Natural killer cell treated with Interleukin-12 subunit alpha and Interleukin-12 subunit beta and Interleukin-15 and Interleukin-18, amount 100 ng/mL, for 72 hours (primary cell): ENCODE measurements around the gene PLEK. TPM values are rescaled to one million over a fixed set of nuclear protein-coding genes. Genes with fewer than 3 reads are reported as not detected.
"Not testable (repeated sequence)": the region's sequence is repeated elsewhere in the genome, so short reads cannot be mapped to it uniquely, and the experiment has no call there.

ENCODE experiments used
- ATAC-seq, 2 donors: fragments of 150-1000 bp; cut with Tn5 transposase in 1 of 2; sonication (Bioruptor Pico), chemical (Tn5 transposase) in 1 of 2; 2 replicates each; pipeline ENCODE4 v1.10.0; 2021
- DNase-seq: peaks from one replicate; pipeline ENCODE4 v3.0.0; 2022; ENCODE audit warnings: low spot score
- H3K27ac Mint-ChIP-seq, 2 donors: 1 replicate in 1 of 2; 2 replicates in 1 of 2; pipeline ENCODE4 v1.8.0; 2022; ENCODE audit warnings: mixed read lengths in 2 of 2, mild to moderate bottlenecking in 1 of 2, moderate library complexity in 1 of 2
- H3K27me3 Mint-ChIP-seq, 2 donors: 1 replicate in 1 of 2; 2 replicates in 1 of 2; pipeline ENCODE4 v1.8.0; 2022; ENCODE audit warnings: mixed read lengths in 2 of 2
- H3K36me3 Mint-ChIP-seq: one replicate; pipeline ENCODE4 v1.8.0; 2022; ENCODE audit warnings: mixed read lengths
- H3K4me1 Mint-ChIP-seq, 2 donors: 1 replicate in 1 of 2; 2 replicates in 1 of 2; pipeline ENCODE4 v1.8.0; 2022; ENCODE audit warnings: low read depth in 2 of 2, mixed read lengths in 2 of 2, mild to moderate bottlenecking in 1 of 2
- H3K4me3 Mint-ChIP-seq: one replicate; pipeline ENCODE4 v1.8.0; 2022; ENCODE audit warnings: mixed read lengths
- H3K9me3 Mint-ChIP-seq: 2 replicates; pipeline ENCODE4 v1.8.0; 2022; ENCODE audit warnings: mixed read lengths
- total RNA-seq, 2 donors: library from RNA; stranded (reverse); gene quantifications; one replicate each; pipeline ENCODE4 v1.2.3, GENCODE V29; 2022

PLEK gene
- total RNA-seq, 2 donors from 2014 or later, result 209 to 569 TPM

GRCh38 chr2:68340226-68341061 lies 24.6 kb upstream of the PLEK start:
- H3K4me1 Mint-ChIP-seq, result no peaks in the 10 kb centered on the region
- no peak for ATAC-seq
- DNase-seq, result no peak
- no peaks in the 10 kb centered on the region for H3K9me3 Mint-ChIP-seq
- H3K27me3 Mint-ChIP-seq, result peaks cover 5 to 25% of the 10 kb centered on the region in 2 donors
- no peak overlapping the region for H3K27ac Mint-ChIP-seq
- no peaks in the 10 kb centered on the region for H3K36me3 Mint-ChIP-seq
- H3K4me3 Mint-ChIP-seq, result no peak overlapping the region

GRCh38 chr2:68341062-68341329 lies 24.1 kb upstream of the PLEK start:
- Mint-ChIP-seq H3K36me3 (no peaks in the 10 kb centered on the region), H3K27me3 (peaks cover 5 to 25% of the 10 kb centered on the region in 2 donors), H3K4me3 (no peak overlapping the region), H3K4me1 (no peaks in the 10 kb centered on the region), H3K27ac (no peak overlapping the region), H3K9me3 (no peaks in the 10 kb centered on the region)
- no peak for DNase-seq
- no peak for ATAC-seq

- DNase-seq (no peak), ATAC-seq (no peak)
- no peaks in the 10 kb centered on the region for H3K4me1 Mint-ChIP-seq
- H3K27ac Mint-ChIP-seq, result no peak overlapping the region
- no peaks in the 10 kb centered on the region for H3K9me3 Mint-ChIP-seq
- H3K36me3 Mint-ChIP-seq, result no peaks in the 10 kb centered on the region
- H3K27me3 Mint-ChIP-seq, result peaks cover 5 to 31% of the 10 kb centered on the region in 2 donors
- no peak overlapping the region for H3K4me3 Mint-ChIP-seq
Measured at GRCh38 chr2:68341583-68341982, 23.5 kb upstream of the PLEK start.

- Mint-ChIP-seq H3K9me3 (no peaks in the 10 kb centered on the region), H3K4me1 (no peaks in the 10 kb centered on the region), H3K27me3 (peaks cover 5 to 38% of the 10 kb centered on the region in 2 donors), H3K27ac (no peak overlapping the region), H3K4me3 (no peak overlapping the region), H3K36me3 (no peaks in the 10 kb centered on the region)
- ATAC-seq (no peak), DNase-seq (no peak)
Measured at GRCh38 chr2:68342470-68342869, 22.6 kb upstream of the PLEK start.

GRCh38 chr2:68344031-68344430 lies 21.1 kb upstream of the PLEK start:
- ATAC-seq (no peak), DNase-seq (no peak)
- Mint-ChIP-seq H3K27me3 (peaks cover 2 to 38% of the 10 kb centered on the region in 2 donors), H3K36me3 (no peaks in the 10 kb centered on the region), H3K4me1 (no peaks in the 10 kb centered on the region), H3K9me3 (no peaks in the 10 kb centered on the region), H3K4me3 (no peak overlapping the region), H3K27ac (no peak overlapping the region)

GRCh38 chr2:68345129-68345875 lies 19.8 kb upstream of the PLEK start:
- no peak for ATAC-seq

GRCh38 chr2:68349091-68349490 lies 16.0 kb upstream of the PLEK start:
- not testable (repeated sequence) for H3K4me1 Mint-ChIP-seq, H3K27ac Mint-ChIP-seq
- peaks cover 0 to 14% of the 10 kb centered on the region in 2 donors for H3K27me3 Mint-ChIP-seq

More at GRCh38 chr2:68345129-68345875, 19.8 kb upstream of the PLEK start:
- H3K27ac Mint-ChIP-seq, result no peak overlapping the region
- no peaks in the 10 kb centered on the region for H3K4me1 Mint-ChIP-seq
- DNase-seq, result no peak
- no peak overlapping the region for H3K4me3 Mint-ChIP-seq
- H3K9me3 Mint-ChIP-seq, result no peaks in the 10 kb centered on the region
- H3K36me3 Mint-ChIP-seq, result no peaks in the 10 kb centered on the region
- peaks cover 2 to 35% of the 10 kb centered on the region in 2 donors for H3K27me3 Mint-ChIP-seq

GRCh38 chr2:68351997-68352396 lies 13.1 kb upstream of the PLEK start:
- H3K36me3 Mint-ChIP-seq, result no peaks in the 10 kb centered on the region
- peaks cover 0 to 6% of the 10 kb centered on the region in 2 donors for H3K4me1 Mint-ChIP-seq
- DNase-seq, result no peak
- ATAC-seq, result no peak
- H3K4me3 Mint-ChIP-seq, result no peak overlapping the region
- H3K27me3 Mint-ChIP-seq, result peaks cover 0 to 3% of the 10 kb centered on the region in 2 donors
- H3K27ac Mint-ChIP-seq, result no peak overlapping the region
- no peaks in the 10 kb centered on the region for H3K9me3 Mint-ChIP-seq

More at GRCh38 chr2:68349091-68349490, 16.0 kb upstream of the PLEK start:
- ATAC-seq, H3K36me3 Mint-ChIP-seq, H3K4me3 Mint-ChIP-seq, DNase-seq, H3K9me3 Mint-ChIP-seq: not testable (repeated sequence)

GRCh38 chr2:68352651-68353391 lies 12.3 kb upstream of the PLEK start:
- peak in 1 of 2 donors; percentile 53 for ATAC-seq
- Mint-ChIP-seq H3K36me3 (no peaks in the 10 kb centered on the region), H3K4me1 (peaks cover 2 to 8% of the 10 kb centered on the region in 2 donors), H3K27me3 (no peaks in the 10 kb centered on the region), H3K9me3 (no peaks in the 10 kb centered on the region), H3K27ac (no peak overlapping the region), H3K4me3 (no peak overlapping the region)
- DNase-seq, result no peak

- H3K27me3 Mint-ChIP-seq, result no peaks in the 10 kb centered on the region
Measured at GRCh38 chr2:68356599-68357239, 8.4 kb upstream of the PLEK start.

GRCh38 chr2:68357605-68358337 lies 7.3 kb upstream of the PLEK start:
- ATAC-seq (peak; percentile 56 to 57), DNase-seq (no peak)
- H3K27me3 Mint-ChIP-seq, result no peaks in the 10 kb centered on the region
- no peaks in the 10 kb centered on the region for H3K9me3 Mint-ChIP-seq
- H3K4me3 Mint-ChIP-seq, result no peak overlapping the region
- no peaks in the 10 kb centered on the region for H3K36me3 Mint-ChIP-seq
- peak overlapping the region; percentile 53 to 68 for H3K27ac Mint-ChIP-seq
- H3K4me1 Mint-ChIP-seq, result peaks cover 19 to 23% of the 10 kb centered on the region in 2 donors

More at GRCh38 chr2:68356599-68357239, 8.4 kb upstream of the PLEK start:
- DNase-seq (no peak), ATAC-seq (peak in 1 of 2 donors; percentile 52)
- H3K9me3 Mint-ChIP-seq, result no peaks in the 10 kb centered on the region
- H3K36me3 Mint-ChIP-seq, result no peaks in the 10 kb centered on the region
- peak overlapping the region in 1 of 2 donors; percentile 68 for H3K27ac Mint-ChIP-seq
- H3K4me1 Mint-ChIP-seq, result peaks cover 9 to 17% of the 10 kb centered on the region in 2 donors
- H3K4me3 Mint-ChIP-seq, result no peak overlapping the region

- DNase-seq, result no peak
- Mint-ChIP-seq H3K4me1 (peaks cover 39 to 42% of the 10 kb centered on the region in 2 donors), H3K4me3 (no peak overlapping the region), H3K27ac (no peak overlapping the region), H3K27me3 (no peaks in the 10 kb centered on the region), H3K9me3 (no peaks in the 10 kb centered on the region), H3K36me3 (no peaks in the 10 kb centered on the region)
- no peak for ATAC-seq
Measured at GRCh38 chr2:68359889-68360288, 5.2 kb upstream of the PLEK start.

- ATAC-seq (peak; percentile 75 to 82), DNase-seq (peak; percentile 86)
- Mint-ChIP-seq H3K27ac (peak overlapping the region; percentile 89 to 99), H3K4me1 (peaks cover 42 to 50% of the 10 kb centered on the region in 2 donors), H3K27me3 (no peaks in the 10 kb centered on the region), H3K9me3 (no peaks in the 10 kb centered on the region), H3K36me3 (peaks cover 10% of the 10 kb centered on the region), H3K4me3 (peak overlapping the region; percentile 98)
Measured at GRCh38 chr2:68362069-68362468, 3.0 kb upstream of the PLEK start.
